H1 (cell line): Measurements from ENCODE around the gene OSBPL2. TPM values are rescaled to one million over a fixed set of nuclear protein-coding genes. Genes with fewer than 3 reads are reported as not detected.

Source experiments
- ZNF274 ChIP-seq: IDR thresholded peaks from 2 replicates; pipeline ENCODE4 v1.7.0; 2012; ENCODE audit warnings: low read length, borderline replicate concordance; ENCODE audit errors: extremely low read depth
- polyA plus RNA-seq, 7 experiments: library from polyadenylated mRNA; depleted of rRNA in 3 of 7; stranded (reverse) in 5 of 7; unstranded in 2 of 7; fragments of >200 nt in 5 of 7; fragments of 200-250 nt in 2 of 7; gene quantifications; 1 replicate in 5 of 7; 2 replicates in 1 of 7; 4 replicates in 1 of 7; pipeline versions ENCODE4 v1.2.1 to v1.2.3, GENCODE V29; 2011 to 2013; ENCODE audit warnings: missing spikeins in 2 of 7, mixed read lengths in 2 of 7
- total RNA-seq: library from RNA; stranded (reverse); fragmentation: NEBNext Ultra II Directional; extraction: Animal tissue kit (Norgen Biotek cat#: 25700); gene quantifications from 2 replicates; pipeline ENCODE4 v1.2.1, GENCODE V29; 2021
- TF ChIP-seq, protein P1 (sequence below): IDR thresholded peaks from 2 replicates; pipeline ENCODE4 v1.6.1; 2012; ENCODE audit warnings: low read length, inconsistent platforms

Gene OSBPL2
- total and polyA plus RNA-seq, 2 of the 8 experiments (the other 6 are each of a cell fraction or from before 2014, with no cell fraction given): 11.7 to 42.4 TPM

DNA sequence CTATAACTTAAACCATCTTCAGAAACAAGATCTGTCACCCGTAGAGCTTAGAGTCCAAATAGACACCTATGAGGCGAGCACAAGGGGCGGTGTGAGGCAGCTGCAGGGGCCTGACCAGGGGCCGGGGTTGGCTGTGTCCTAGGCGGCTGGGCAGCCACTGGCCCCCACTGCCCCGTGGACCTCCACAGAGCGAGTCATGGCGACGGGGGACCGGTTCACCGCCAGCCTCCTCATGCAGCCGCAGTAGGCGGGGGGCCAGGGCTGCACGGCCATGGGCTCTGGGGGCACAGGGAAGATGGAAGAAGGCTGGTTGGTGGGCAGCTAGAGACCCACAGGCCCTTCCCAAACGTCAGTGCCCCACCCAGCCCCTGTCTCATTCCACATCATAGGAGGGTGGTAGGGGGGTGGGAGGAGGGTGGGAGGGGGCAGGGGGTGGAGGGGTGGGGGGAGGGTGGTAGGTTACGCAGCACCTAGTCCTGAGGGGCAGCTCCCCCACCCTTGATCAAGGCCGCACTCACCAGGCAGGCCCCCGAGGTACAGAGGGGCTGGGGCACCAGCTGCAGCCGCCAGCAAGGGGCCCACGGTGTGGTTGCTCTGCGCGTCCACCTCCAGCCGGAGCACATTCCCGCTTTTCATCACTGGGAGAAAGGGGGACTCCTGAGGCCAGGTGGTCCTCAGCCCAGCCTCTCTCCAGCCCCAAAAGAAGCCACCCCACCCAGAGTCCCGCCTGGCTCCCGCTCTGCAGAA, 71.0 kb downstream of the OSBPL2 start (continued):
- TF ChIP-seq ZNF274: no peak
- TF ChIP-seq, protein P1, sequence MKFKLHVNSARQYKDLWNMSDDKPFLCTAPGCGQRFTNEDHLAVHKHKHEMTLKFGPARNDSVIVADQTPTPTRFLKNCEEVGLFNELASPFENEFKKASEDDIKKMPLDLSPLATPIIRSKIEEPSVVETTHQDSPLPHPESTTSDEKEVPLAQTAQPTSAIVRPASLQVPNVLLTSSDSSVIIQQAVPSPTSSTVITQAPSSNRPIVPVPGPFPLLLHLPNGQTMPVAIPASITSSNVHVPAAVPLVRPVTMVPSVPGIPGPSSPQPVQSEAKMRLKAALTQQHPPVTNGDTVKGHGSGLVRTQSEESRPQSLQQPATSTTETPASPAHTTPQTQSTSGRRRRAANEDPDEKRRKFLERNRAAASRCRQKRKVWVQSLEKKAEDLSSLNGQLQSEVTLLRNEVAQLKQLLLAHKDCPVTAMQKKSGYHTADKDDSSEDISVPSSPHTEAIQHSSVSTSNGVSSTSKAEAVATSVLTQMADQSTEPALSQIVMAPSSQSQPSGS: no peak
- TF ChIP-seq, all 59 proteins: peak for 0
